Hepatocyte (in vitro differentiated cells): Measurements from ENCODE around the gene M6PR.

Experiments used
- CTCF ChIP-seq: fragments of 200-600 bp; sonication (generic); IDR thresholded peaks from 2 replicates; pipeline ENCODE4 v1.5.1; 2016; ENCODE audit warnings: antibody characterized with exemption, mild to moderate bottlenecking; ENCODE audit not compliant: poor library complexity
- EZH2 ChIP-seq: fragments of 200-600 bp; sonication (generic); IDR thresholded peaks from 2 replicates; pipeline ENCODE4 v1.6.1; 2016; ENCODE audit warnings: antibody characterized with exemption, mild to moderate bottlenecking, borderline replicate concordance
- EZH2phosphoT487 ChIP-seq: fragments of 200-600 bp; sonication (generic); IDR thresholded peaks from one replicate; pipeline ENCODE4 v1.6.1; 2018; ENCODE audit warnings: antibody characterized with exemption, mild to moderate bottlenecking, low read depth, moderate library complexity; ENCODE audit not compliant: unreplicated experiment, severe bottlenecking

- TF ChIP-seq EZH2phosphoT487 = no peak
- TF ChIP-seq CTCF = no peak
- no peak for TF ChIP-seq EZH2
Observed at GRCh38 chr12:8980137-8980536, 30.7 kb upstream of the M6PR start.
